Testis (tissue), 3 donors: ENCODE data around the gene TEX48. TPM values are rescaled to one million over a fixed set of nuclear protein-coding genes. Genes with fewer than 3 reads are reported as not detected.

Experiments
- DNase-seq: peaks from one replicate; pipeline ENCODE4 v3.0.0-alpha.2; 2019
- H3K27ac ChIP-seq, 2 donors: fragments of 200-600 bp; sonication (generic); one replicate each; pipeline ENCODE4 v1.5.1; 2019
- H3K27me3 ChIP-seq: fragments of 200-600 bp; sonication (generic); one replicate; pipeline ENCODE4 v1.5.1; 2019
- H3K36me3 ChIP-seq: fragments of 200-600 bp; sonication (generic); one replicate; pipeline ENCODE4 v1.5.1; 2017; ENCODE audit warnings: low read depth; ENCODE audit errors: missing control alignments
- H3K4me1 ChIP-seq: fragments of 200-600 bp; sonication (generic); one replicate; pipeline ENCODE4 v1.5.1; 2019
- H3K4me3 ChIP-seq, 2 donors: fragments of 200-600 bp; sonication (generic); one replicate each; pipeline ENCODE4 v1.5.1; 2017 to 2019
- H3K9me3 ChIP-seq: fragments of 200-600 bp; sonication (generic); one replicate; pipeline ENCODE4 v1.5.1; 2017
- CTCF ChIP-seq, 3 experiments: fragments of 450-650 bp in 2 of 3; fragments of 200-600 bp in 1 of 3; sonication (generic) in 1 of 3; IDR thresholded peaks; one replicate each; pipeline ENCODE4 v1.5.1; 2016 to 2019; ENCODE audit warnings: antibody characterized with exemption in 3 of 3, mild to moderate bottlenecking in 2 of 3, moderate library complexity in 1 of 3
- POLR2A ChIP-seq: fragments of 450-650 bp; IDR thresholded peaks from one replicate; pipeline ENCODE4 v1.6.1; 2017; ENCODE audit warnings: antibody characterized with exemption, mild to moderate bottlenecking, moderate library complexity
- WGBS, 2 donors: methylation state at CpG; one replicate each; pipeline ENCODE4 v1.1.5; 2018; 5-methylcytosine and 5-hydroxymethylcytosine counted together
- intact Hi-C: fragments of 100-400 bp; cut with DNase I; formaldehyde crosslinking; loops from one replicate; pipeline ENCODE4 v1.15.1; 2023; ENCODE audit warnings: low total_unique reads
- polyA plus RNA-seq: library from polyadenylated mRNA; stranded (reverse); fragments of 350-450 nt; fragmentation: Illumina TruSeq; extraction: RNeasy Lipid Tissue Mini Kit (QIAGEN cat#74804); gene quantifications from one replicate; pipeline ENCODE4 v1.2.3, GENCODE V29; 2014; ENCODE audit warnings: low read depth, low replicate concordance; ENCODE audit not compliant: insufficient read depth
- total RNA-seq, 2 donors: library from RNA; depleted of rRNA; stranded (reverse); fragments of >200 nt; gene quantifications; one replicate each; pipeline ENCODE4 v1.2.3, GENCODE V29; 2016

Gene TEX48
- total and polyA plus RNA-seq, 3 donors from 2014 or later = 11.5 to 44.0 (median 34.6) TPM

GRCh38 chr9:114688909-114689610 is 7.1 kb upstream of the TEX48 start:
- intact Hi-C loops = no loop called here
- Histone ChIP-seq H3K36me3 (no peaks in the 10 kb centered on the region), H3K4me3 (no peak overlapping the region), H3K4me1 (no peaks in the 10 kb centered on the region), H3K27ac (no peak overlapping the region), H3K27me3 (no peaks in the 10 kb centered on the region), H3K9me3 (no peaks in the 10 kb centered on the region)
- no peak for DNase-seq
- TF ChIP-seq CTCF (IDR thresholded peaks at IDR 0.05) (no peak), POLR2A (no peak)
- WGBS, 2 donors = 82 to 92% methylated on average over 3 of the region's 3 CpGs

- H3K4me1 ChIP-seq = no peaks in the 10 kb centered on the region
- DNase-seq = no peak
- WGBS, 2 donors = 78 to 95% methylated on average over 4 of the region's 4 CpGs
- no peak for TF ChIP-seq POLR2A
- TF ChIP-seq CTCF (IDR thresholded peaks at IDR 0.05) = no peak
- H3K9me3 ChIP-seq = no peaks in the 10 kb centered on the region
- intact Hi-C loops = no loop called here
- no peak overlapping the region for H3K27ac ChIP-seq
- no peaks in the 10 kb centered on the region for H3K27me3 ChIP-seq
- no peaks in the 10 kb centered on the region for H3K36me3 ChIP-seq
- no peak overlapping the region for H3K4me3 ChIP-seq
Measured at GRCh38 chr9:114688379-114688778, 6.4 kb upstream of the TEX48 start.

- Histone ChIP-seq H3K27me3 (no peaks in the 10 kb centered on the region), H3K27ac (no peak overlapping the region), H3K36me3 (no peaks in the 10 kb centered on the region), H3K9me3 (no peaks in the 10 kb centered on the region), H3K4me1 (no peaks in the 10 kb centered on the region), H3K4me3 (no peak overlapping the region)
- no peak for TF ChIP-seq CTCF (IDR thresholded peaks at IDR 0.05)
- TF ChIP-seq POLR2A = no peak
- intact Hi-C loops = no loop called here
- DNase-seq = no peak
Measured at GRCh38 chr9:114687034-114687433, 5.0 kb upstream of the TEX48 start.

GRCh38 chr9:114685951-114686350 is 4.0 kb upstream of the TEX48 start:
- intact Hi-C loops = no loop called here
- no peak for DNase-seq
- WGBS, 2 donors = 30 to 62% methylated on average over 5 of the region's 5 CpGs
- Histone ChIP-seq H3K4me1 (no peaks in the 10 kb centered on the region), H3K36me3 (no peaks in the 10 kb centered on the region), H3K4me3 (no peak overlapping the region), H3K9me3 (no peaks in the 10 kb centered on the region), H3K27ac (no peak overlapping the region), H3K27me3 (no peaks in the 10 kb centered on the region)
- TF ChIP-seq POLR2A (no peak), CTCF (IDR thresholded peaks at IDR 0.05) (no peak)

GRCh38 chr9:114684036-114684435 is 2.0 kb upstream of the TEX48 start:
- no peaks in the 10 kb centered on the region for H3K4me1 ChIP-seq
- H3K27ac ChIP-seq = no peak overlapping the region
- TF ChIP-seq POLR2A (no peak), CTCF (IDR thresholded peaks at IDR 0.05) (no peak)
- 69 to 76% methylated on average over 6 of the region's 6 CpGs for WGBS, 2 donors
- H3K9me3 ChIP-seq = no peaks in the 10 kb centered on the region
- no peak for DNase-seq
- intact Hi-C loops = no loop called here
- H3K27me3 ChIP-seq = no peaks in the 10 kb centered on the region
- H3K4me3 ChIP-seq = no peak overlapping the region
- H3K36me3 ChIP-seq = no peaks in the 10 kb centered on the region
